Liver (tissue), 9 donors: ENCODE measurements around the gene NAP1L4. TPM values are rescaled to one million over a fixed set of nuclear protein-coding genes. Genes with fewer than 3 reads are reported as not detected.

Experiments
- DNase-seq: peaks from one replicate; pipeline ENCODE4 v3.0.0-alpha.2; 2017; ENCODE audit warnings: low spot score
- H3K27ac ChIP-seq, 2 donors: one replicate each; pipeline ENCODE4 v1.7.0; 2013; ENCODE audit warnings: inconsistent platforms in 2 of 2, low read length in 2 of 2, control low read depth in 1 of 2, low read depth in 1 of 2, mild to moderate bottlenecking in 1 of 2
- H3K27me3 ChIP-seq, 4 donors: one replicate each; pipeline versions ENCODE4 v1.6.1 to v1.7.0; 2013; ENCODE audit warnings: low read length in 3 of 4, inconsistent platforms in 1 of 4, mild to moderate bottlenecking in 1 of 4, moderate library complexity in 1 of 4; ENCODE audit not compliant: control insufficient read depth in 4 of 4, insufficient read depth in 4 of 4
- H3K36me3 ChIP-seq, 4 donors: one replicate each; pipeline versions ENCODE4 v1.6.1 to v1.7.0; 2013; ENCODE audit warnings: low read length in 3 of 4, mild to moderate bottlenecking in 3 of 4, low read depth in 1 of 4, moderate library complexity in 1 of 4; ENCODE audit not compliant: control insufficient read depth in 4 of 4, insufficient read depth in 3 of 4
- H3K4me1 ChIP-seq, 4 donors: one replicate each; pipeline versions ENCODE4 v1.6.1 to v1.7.0; 2013; ENCODE audit warnings: low read length in 3 of 4, mild to moderate bottlenecking in 3 of 4, moderate library complexity in 1 of 4; ENCODE audit not compliant: control insufficient read depth in 4 of 4, insufficient read depth in 4 of 4
- H3K4me3 ChIP-seq, 3 donors: one replicate each; pipeline versions ENCODE4 v1.6.1 to v1.7.0; 2013; ENCODE audit warnings: low read length in 3 of 3, control low read depth in 1 of 3, low read depth in 1 of 3, mild to moderate bottlenecking in 1 of 3
- H3K9ac ChIP-seq, 2 donors: one replicate each; pipeline ENCODE4 v1.7.0; 2013; ENCODE audit warnings: low read length in 2 of 2, mild to moderate bottlenecking in 2 of 2, moderate library complexity in 2 of 2, control low read depth in 1 of 2, low read depth in 1 of 2
- H3K9me3 ChIP-seq, 4 donors: one replicate each; pipeline versions ENCODE4 v1.6.1 to v1.7.0; 2013; ENCODE audit warnings: low read length in 3 of 4; ENCODE audit not compliant: control insufficient read depth in 4 of 4
- CTCF ChIP-seq: fragments of 150-350 bp; IDR thresholded peaks from 2 replicates; pipeline ENCODE4 v1.5.1; 2017; ENCODE audit warnings: improper control_type of control experiment, low read depth, low read length; ENCODE audit not compliant: missing input control
- EGR1 ChIP-seq, 2 donors: IDR thresholded peaks; 2 replicates each; pipeline ENCODE4 v1.6.1; 2016 to 2018; ENCODE audit warnings: antibody characterized with exemption in 2 of 2, low read depth in 2 of 2
- FOXA1 ChIP-seq: IDR thresholded peaks from 2 replicates; pipeline ENCODE4 v1.6.1; 2016; ENCODE audit warnings: antibody characterized with exemption
- FOXA2 ChIP-seq: IDR thresholded peaks from 2 replicates; pipeline ENCODE4 v1.6.1; 2016; ENCODE audit warnings: antibody characterized with exemption
- GABPA ChIP-seq, 2 donors: IDR thresholded peaks in 1 of 2; conservative IDR thresholded peaks in 1 of 2; 2 replicates each; pipeline ENCODE4 v1.6.1; 2016; ENCODE audit warnings: antibody characterized with exemption in 2 of 2, mild to moderate bottlenecking in 1 of 2, moderate library complexity in 1 of 2
- HNF4A ChIP-seq, 2 donors: conservative IDR thresholded peaks; 2 replicates each; pipeline ENCODE4 v1.6.1; 2016; ENCODE audit warnings: antibody characterized with exemption in 2 of 2, mild to moderate bottlenecking in 2 of 2
- HNF4G ChIP-seq: IDR thresholded peaks from 2 replicates; pipeline ENCODE4 v1.6.1; 2016; ENCODE audit warnings: antibody characterized with exemption
- JUND ChIP-seq, 2 donors: IDR thresholded peaks; 2 replicates each; pipeline ENCODE4 v1.6.1; 2016; ENCODE audit warnings: antibody characterized with exemption in 2 of 2
- NR2F2 ChIP-seq: IDR thresholded peaks from 2 replicates; pipeline ENCODE4 v1.6.1; 2016; ENCODE audit warnings: antibody characterized with exemption
- RAD21 ChIP-seq, 2 donors: IDR thresholded peaks; 2 replicates each; pipeline ENCODE4 v1.6.1; 2016; ENCODE audit warnings: antibody characterized with exemption in 2 of 2, mild to moderate bottlenecking in 2 of 2
- RXRA ChIP-seq, 2 donors: IDR thresholded peaks; 2 replicates each; pipeline ENCODE4 v1.6.1; 2017 to 2018; ENCODE audit warnings: antibody characterized with exemption in 2 of 2, mild to moderate bottlenecking in 1 of 2
- SP1 ChIP-seq: IDR thresholded peaks from 2 replicates; pipeline ENCODE4 v1.6.1; 2018; ENCODE audit warnings: antibody characterized with exemption, mild to moderate bottlenecking
- TAF1 ChIP-seq: conservative IDR thresholded peaks from 2 replicates; pipeline ENCODE4 v1.6.1; 2016; ENCODE audit warnings: antibody characterized with exemption, mild to moderate bottlenecking
- YY1 ChIP-seq: IDR thresholded peaks from 2 replicates; pipeline ENCODE4 v1.6.1; 2016; ENCODE audit warnings: antibody characterized with exemption, mild to moderate bottlenecking
- WGBS: extraction: QIAGEN DNeasy Blood & Tissue Kit; methylation state at CpG from one replicate; pipeline ENCODE4 v1.1.7; 2013; 5-methylcytosine and 5-hydroxymethylcytosine counted together
- polyA plus RNA-seq, 2 donors: library from polyadenylated mRNA; stranded (reverse) in 1 of 2; unstranded in 1 of 2; fragments of 200-250 nt in 1 of 2; fragments of >200 nt in 1 of 2; fragmentation: Nextera tagmentation in 1 of 2; extraction: Ambion mirVana in 1 of 2; gene quantifications; one replicate each; pipeline versions ENCODE4 v1.2.1 to v1.2.3, GENCODE V29; 2013 to 2015
- total RNA-seq, 2 donors: library from RNA; depleted of rRNA; stranded (reverse); fragments of >200 nt; gene quantifications; one replicate each; pipeline ENCODE4 v1.2.3, GENCODE V29; 2014
- TF ChIP-seq, protein P1 (sequence below): IDR thresholded peaks from 2 replicates; pipeline ENCODE4 v1.6.1; 2016; ENCODE audit warnings: antibody characterized with exemption
- TF ChIP-seq, protein P2 (sequence below): IDR thresholded peaks from 2 replicates; pipeline ENCODE4 v1.6.1; 2016; ENCODE audit warnings: antibody characterized with exemption, mild to moderate bottlenecking
- TF ChIP-seq, protein P3 (sequence below): IDR thresholded peaks from 2 replicates; pipeline ENCODE4 v1.6.1; 2016; ENCODE audit warnings: antibody characterized with exemption
- TF ChIP-seq, protein P4 (sequence below): IDR thresholded peaks from 2 replicates; pipeline ENCODE4 v1.6.1; 2016; ENCODE audit warnings: antibody characterized with exemption
- donor health status: healthy.
- donor health status: healthy.
- donor health status: healthy.
- donor health status: healthy.
- donor health status: healthy.

The NAP1L4 gene
- total and polyA plus RNA-seq, 4 donors = 33.2 to 110 (median 46.7) TPM

GRCh38 chr11:3001496-3001895, 9.4 kb upstream of the NAP1L4 start:
- H3K9me3 ChIP-seq = no peaks in the 10 kb centered on the region
- WGBS = 81% methylated on average over 6 of the region's 6 CpGs
- no peak overlapping the region for H3K4me3 ChIP-seq
- H3K27ac ChIP-seq = peak overlapping the region; percentile 20 to 26
- no peaks in the 10 kb centered on the region for H3K27me3 ChIP-seq
- TF ChIP-seq EGR1 (IDR thresholded peaks at IDR 0.05; ENCODE audit: low read depth in 2 of 2) (no peak), HNF4G (no peak), FOXA2 (no peak), FOXA1 (no peak), JUND (IDR thresholded peaks at IDR 0.05) (no peak), GABPA (IDR thresholded peaks at IDR 0.05 in 1 of 2, conservative IDR thresholded peaks at IDR 0.05 in 1 of 2) (no peak)
- H3K4me1 ChIP-seq = peaks cover 6 to 29% (median 23%) of the 10 kb centered on the region in 4 donors
- peaks cover 4 to 41% (median 12%) of the 10 kb centered on the region in 4 donors for H3K36me3 ChIP-seq
- H3K9ac ChIP-seq = no peak overlapping the region
- DNase-seq = no peak

DNA sequence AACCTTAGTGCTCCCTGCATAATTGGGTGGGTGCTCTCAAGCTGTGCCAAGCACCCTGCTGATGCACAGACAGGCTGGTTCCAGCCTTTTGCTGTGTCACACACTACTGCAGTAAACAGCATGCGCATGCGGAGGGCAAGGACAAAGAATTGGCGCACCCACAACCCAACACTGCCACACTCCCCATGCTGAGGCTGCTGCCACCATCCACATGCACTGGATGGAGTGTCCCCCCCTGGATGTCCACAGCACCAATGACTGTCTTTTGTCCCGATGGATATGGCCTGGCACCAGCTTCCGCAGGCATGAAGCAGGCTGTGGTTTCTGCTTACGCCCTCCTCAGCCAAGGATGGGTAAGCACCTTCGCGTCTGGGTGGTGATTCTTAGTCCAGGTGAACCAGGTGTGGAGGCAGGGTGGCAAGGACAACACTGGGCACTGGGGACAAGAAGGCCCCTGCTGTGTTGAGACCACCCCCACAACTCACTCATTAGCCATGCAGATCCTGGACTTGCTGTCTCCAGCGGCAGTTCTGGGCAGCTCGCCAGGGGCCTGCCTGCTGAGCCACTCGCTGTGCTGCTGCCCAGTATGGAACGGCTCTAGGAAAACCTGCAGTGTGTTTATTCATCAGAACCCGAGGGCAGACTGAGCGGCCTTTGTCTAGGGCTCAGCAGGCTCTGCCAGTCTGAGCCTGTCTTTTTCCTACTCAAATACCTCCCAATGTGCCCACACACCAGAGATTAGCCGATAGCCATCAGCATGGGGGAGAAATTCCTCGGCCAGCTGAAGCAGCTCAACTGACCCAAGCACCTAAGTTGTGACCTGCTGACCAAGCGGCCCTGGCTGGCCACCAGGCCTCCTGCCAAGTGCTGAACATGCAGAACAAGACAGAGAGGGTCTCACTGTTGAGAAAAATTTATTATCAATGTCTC, 8.2 kb upstream of the NAP1L4 start:
- no peak overlapping the region for H3K9ac ChIP-seq
- H3K27me3 ChIP-seq = no peaks in the 10 kb centered on the region
- H3K4me1 ChIP-seq = peaks cover 6 to 29% (median 23%) of the 10 kb centered on the region in 4 donors
- no peaks in the 10 kb centered on the region for H3K9me3 ChIP-seq
- TF ChIP-seq, protein P1, sequence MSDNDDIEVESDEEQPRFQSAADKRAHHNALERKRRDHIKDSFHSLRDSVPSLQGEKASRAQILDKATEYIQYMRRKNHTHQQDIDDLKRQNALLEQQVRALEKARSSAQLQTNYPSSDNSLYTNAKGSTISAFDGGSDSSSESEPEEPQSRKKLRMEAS = no peak
- no peak for TF ChIP-seq FOXA1
- TF ChIP-seq, protein P2, sequence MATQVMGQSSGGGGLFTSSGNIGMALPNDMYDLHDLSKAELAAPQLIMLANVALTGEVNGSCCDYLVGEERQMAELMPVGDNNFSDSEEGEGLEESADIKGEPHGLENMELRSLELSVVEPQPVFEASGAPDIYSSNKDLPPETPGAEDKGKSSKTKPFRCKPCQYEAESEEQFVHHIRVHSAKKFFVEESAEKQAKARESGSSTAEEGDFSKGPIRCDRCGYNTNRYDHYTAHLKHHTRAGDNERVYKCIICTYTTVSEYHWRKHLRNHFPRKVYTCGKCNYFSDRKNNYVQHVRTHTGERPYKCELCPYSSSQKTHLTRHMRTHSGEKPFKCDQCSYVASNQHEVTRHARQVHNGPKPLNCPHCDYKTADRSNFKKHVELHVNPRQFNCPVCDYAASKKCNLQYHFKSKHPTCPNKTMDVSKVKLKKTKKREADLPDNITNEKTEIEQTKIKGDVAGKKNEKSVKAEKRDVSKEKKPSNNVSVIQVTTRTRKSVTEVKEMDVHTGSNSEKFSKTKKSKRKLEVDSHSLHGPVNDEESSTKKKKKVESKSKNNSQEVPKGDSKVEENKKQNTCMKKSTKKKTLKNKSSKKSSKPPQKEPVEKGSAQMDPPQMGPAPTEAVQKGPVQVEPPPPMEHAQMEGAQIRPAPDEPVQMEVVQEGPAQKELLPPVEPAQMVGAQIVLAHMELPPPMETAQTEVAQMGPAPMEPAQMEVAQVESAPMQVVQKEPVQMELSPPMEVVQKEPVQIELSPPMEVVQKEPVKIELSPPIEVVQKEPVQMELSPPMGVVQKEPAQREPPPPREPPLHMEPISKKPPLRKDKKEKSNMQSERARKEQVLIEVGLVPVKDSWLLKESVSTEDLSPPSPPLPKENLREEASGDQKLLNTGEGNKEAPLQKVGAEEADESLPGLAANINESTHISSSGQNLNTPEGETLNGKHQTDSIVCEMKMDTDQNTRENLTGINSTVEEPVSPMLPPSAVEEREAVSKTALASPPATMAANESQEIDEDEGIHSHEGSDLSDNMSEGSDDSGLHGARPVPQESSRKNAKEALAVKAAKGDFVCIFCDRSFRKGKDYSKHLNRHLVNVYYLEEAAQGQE = peak; percentile 38
- TF ChIP-seq FOXA2 = no peak
- no peak for TF ChIP-seq HNF4G
- TF ChIP-seq NR2F2 = no peak
- TF ChIP-seq JUND (IDR thresholded peaks at IDR 0.05) = no peak
- peak in 1 of 2 donors; percentile 61 for TF ChIP-seq RXRA (IDR thresholded peaks at IDR 0.05)
- TF ChIP-seq, protein P3, sequence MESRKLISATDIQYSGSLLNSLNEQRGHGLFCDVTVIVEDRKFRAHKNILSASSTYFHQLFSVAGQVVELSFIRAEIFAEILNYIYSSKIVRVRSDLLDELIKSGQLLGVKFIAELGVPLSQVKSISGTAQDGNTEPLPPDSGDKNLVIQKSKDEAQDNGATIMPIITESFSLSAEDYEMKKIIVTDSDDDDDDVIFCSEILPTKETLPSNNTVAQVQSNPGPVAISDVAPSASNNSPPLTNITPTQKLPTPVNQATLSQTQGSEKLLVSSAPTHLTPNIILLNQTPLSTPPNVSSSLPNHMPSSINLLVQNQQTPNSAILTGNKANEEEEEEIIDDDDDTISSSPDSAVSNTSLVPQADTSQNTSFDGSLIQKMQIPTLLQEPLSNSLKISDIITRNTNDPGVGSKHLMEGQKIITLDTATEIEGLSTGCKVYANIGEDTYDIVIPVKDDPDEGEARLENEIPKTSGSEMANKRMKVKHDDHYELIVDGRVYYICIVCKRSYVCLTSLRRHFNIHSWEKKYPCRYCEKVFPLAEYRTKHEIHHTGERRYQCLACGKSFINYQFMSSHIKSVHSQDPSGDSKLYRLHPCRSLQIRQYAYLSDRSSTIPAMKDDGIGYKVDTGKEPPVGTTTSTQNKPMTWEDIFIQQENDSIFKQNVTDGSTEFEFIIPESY = no peak
- TF ChIP-seq TAF1 = no peak
- peak in 1 of 2 donors; percentile 27 for TF ChIP-seq RAD21 (IDR thresholded peaks at IDR 0.05)
- TF ChIP-seq SP1 = peak; percentile 41
- no peak for TF ChIP-seq CTCF
- no peak for TF ChIP-seq YY1
- TF ChIP-seq EGR1 (IDR thresholded peaks at IDR 0.05; ENCODE audit: low read depth in 2 of 2) = no peak
- TF ChIP-seq, protein P4, sequence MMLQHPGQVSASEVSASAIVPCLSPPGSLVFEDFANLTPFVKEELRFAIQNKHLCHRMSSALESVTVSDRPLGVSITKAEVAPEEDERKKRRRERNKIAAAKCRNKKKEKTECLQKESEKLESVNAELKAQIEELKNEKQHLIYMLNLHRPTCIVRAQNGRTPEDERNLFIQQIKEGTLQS = no peak
- TF ChIP-seq GABPA (IDR thresholded peaks at IDR 0.05 in 1 of 2, conservative IDR thresholded peaks at IDR 0.05 in 1 of 2) = no peak
- peak; percentile 48 to 71 for TF ChIP-seq HNF4A (conservative IDR thresholded peaks at IDR 0.05)
- peaks cover 4 to 36% (median 8%) of the 10 kb centered on the region in 4 donors for H3K36me3 ChIP-seq
- H3K4me3 ChIP-seq = no peak overlapping the region
- peak overlapping the region; percentile 39 to 43 for H3K27ac ChIP-seq
- 57% methylated on average over 17 of the region's 17 CpGs for WGBS
- DNase-seq = no peak
